ELF-1 (cell line): Measurements from ENCODE around the gene ASB10.

ENCODE experiments used
- DNase-seq: peaks from one replicate; pipeline ENCODE4 v3.0.0-alpha.2; 2016; ENCODE audit warnings: low read depth, low spot score

Gene ASB10

GRCh38 chr7:151166629-151167196, 20.3 kb downstream of the ASB10 start:
- DNase-seq: peak; percentile 49

- DNase-seq: no peak
Observed at GRCh38 chr7:151161757-151162156, 25.3 kb downstream of the ASB10 start.

GRCh38 chr7:151157645-151158329, 29.3 kb downstream of the ASB10 start:
- no peak for DNase-seq

GRCh38 chr7:151152643-151153513, 34.2 kb downstream of the ASB10 start:
- DNase-seq: no peak

- no peak for DNase-seq
Observed at GRCh38 chr7:151150388-151150787, 36.7 kb downstream of the ASB10 start.

GRCh38 chr7:151148319-151149259, 38.5 kb downstream of the ASB10 start:
- DNase-seq: peak; percentile 37

GRCh38 chr7:151146761-151147160, 40.3 kb downstream of the ASB10 start:
- DNase-seq: no peak

- no peak for DNase-seq
Observed at GRCh38 chr7:151144387-151144786, 42.7 kb downstream of the ASB10 start.

- DNase-seq: no peak
Observed at GRCh38 chr7:151143261-151144015, 43.6 kb downstream of the ASB10 start.

- DNase-seq: no peak
Observed at GRCh38 chr7:151142686-151143040, 44.4 kb downstream of the ASB10 start.

- no peak for DNase-seq
Observed at GRCh38 chr7:151141855-151142685, 45.0 kb downstream of the ASB10 start.

- no peak for DNase-seq
Observed at GRCh38 chr7:151141311-151141854, 45.7 kb downstream of the ASB10 start.

- no peak for DNase-seq
Observed at GRCh38 chr7:151140826-151141225, 46.2 kb downstream of the ASB10 start.

GRCh38 chr7:151139791-151140190, 47.3 kb downstream of the ASB10 start:
- no peak for DNase-seq

GRCh38 chr7:151139071-151139790, 47.8 kb downstream of the ASB10 start:
- DNase-seq: no peak

- peak; percentile 54 for DNase-seq
Observed at GRCh38 chr7:151138153-151138851, 48.7 kb downstream of the ASB10 start.

- DNase-seq: no peak
Observed at GRCh38 chr7:151137791-151138152, 49.3 kb downstream of the ASB10 start.

- peak; percentile 80 for DNase-seq
Observed at GRCh38 chr7:151137076-151137675, 49.9 kb downstream of the ASB10 start.
